Esophagus squamous epithelium (tissue), 5 donors: ENCODE results near the gene CTNNA3. TPM values are rescaled to one million over a fixed set of nuclear protein-coding genes. Genes with fewer than 3 reads are reported as not detected.

ENCODE experiments used
- DNase-seq: peaks from one replicate; lab custom pipeline; 2025; lab: John Stamatoyannopoulos, UW
- H3K27ac ChIP-seq, 4 donors: fragments of 200-600 bp; sonication (generic); one replicate each; pipeline ENCODE4 v1.5.1; 2016 to 2019; ENCODE audit warnings: mild to moderate bottlenecking in 1 of 4
- H3K27me3 ChIP-seq, 4 donors: fragments of 200-600 bp; sonication (generic); 1 replicate in 3 of 4; 2 replicates in 1 of 4; pipeline versions ENCODE4 v1.5.1 to v1.6.0; 2017 to 2021; ENCODE audit warnings: antibody characterized with exemption in 1 of 4
- H3K36me3 ChIP-seq, 3 donors: fragments of 200-600 bp; sonication (generic); one replicate each; pipeline ENCODE4 v1.5.1; 2016 to 2019
- H3K4me1 ChIP-seq, 3 donors: fragments of 200-600 bp; sonication (generic); one replicate each; pipeline ENCODE4 v1.5.1; 2017 to 2019
- H3K4me3 ChIP-seq, 4 donors: fragments of 200-600 bp; sonication (generic); 1 replicate in 3 of 4; 2 replicates in 1 of 4; pipeline ENCODE4 v1.5.1; 2016 to 2019; ENCODE audit warnings: mild to moderate bottlenecking in 2 of 4, moderate library complexity in 1 of 4
- H3K9me3 ChIP-seq, 3 donors: fragments of 200-600 bp; sonication (generic); one replicate each; pipeline ENCODE4 v1.5.1; 2016 to 2019
- POLR2A ChIP-seq, 4 donors: fragments of 450-650 bp; IDR thresholded peaks; one replicate each; pipeline ENCODE4 v1.6.1; 2017; ENCODE audit warnings: antibody characterized with exemption in 4 of 4, mild to moderate bottlenecking in 4 of 4, moderate library complexity in 3 of 4
- WGBS, 2 donors: methylation state at CpG; one replicate each; pipeline ENCODE4 v1.1.5; 2018; 5-methylcytosine and 5-hydroxymethylcytosine counted together
- intact Hi-C: fragments of 100-400 bp; cut with DNase I; formaldehyde crosslinking; loops from one replicate; pipeline ENCODE4 v1.15.0; 2022
- total RNA-seq, 4 donors: library from RNA; depleted of rRNA; stranded (reverse); fragments of >200 nt; gene quantifications; one replicate each; pipeline ENCODE4 v1.1.0, GENCODE V29; 2016
- TF ChIP-seq, protein P1 (sequence below), 6 experiments: fragments of 450-650 bp in 4 of 6; fragments of 200-600 bp in 2 of 6; sonication (generic) in 2 of 6; IDR thresholded peaks; one replicate each; pipeline ENCODE4 v1.5.1; 2016 to 2019; ENCODE audit warnings: antibody characterized with exemption in 6 of 6, mild to moderate bottlenecking in 4 of 6, moderate library complexity in 4 of 6
- donor health status: DM: yes; HTN: yes; CAD: no.

Gene CTNNA3
- total RNA-seq, 4 donors from 2014 or later = 0.29 to 1.9 (median 0.61) TPM; not detected in 1

DNA sequence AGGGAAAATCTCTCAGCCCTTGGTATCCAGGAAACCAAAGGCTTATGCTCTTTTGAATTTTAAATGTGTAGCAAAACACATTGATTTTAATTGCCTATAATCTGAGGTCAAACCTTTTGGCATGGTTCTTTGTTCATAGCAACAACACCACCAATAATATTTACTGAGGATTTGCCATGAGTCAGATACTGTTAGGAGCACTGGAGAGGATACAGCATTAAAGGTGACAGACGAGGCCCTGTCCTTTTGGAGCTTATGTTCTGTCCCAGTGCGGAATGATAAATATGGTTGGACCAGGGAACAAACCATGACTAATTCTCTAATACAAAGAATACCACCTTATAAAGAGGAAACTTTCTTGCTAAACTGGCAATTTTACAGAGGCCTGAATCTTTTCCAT is 176.6 kb downstream of the CTNNA3 start:
- no peak overlapping the region for H3K4me3 ChIP-seq
- no peaks in the 10 kb centered on the region for H3K36me3 ChIP-seq
- H3K27me3 ChIP-seq = no peaks in the 10 kb centered on the region
- DNase-seq = no peak
- 53 to 65% methylated on average over 2 of the region's 2 CpGs for WGBS, 2 donors
- intact Hi-C loops = no loop called here
- no peak overlapping the region for H3K27ac ChIP-seq
- TF ChIP-seq, protein P1, sequence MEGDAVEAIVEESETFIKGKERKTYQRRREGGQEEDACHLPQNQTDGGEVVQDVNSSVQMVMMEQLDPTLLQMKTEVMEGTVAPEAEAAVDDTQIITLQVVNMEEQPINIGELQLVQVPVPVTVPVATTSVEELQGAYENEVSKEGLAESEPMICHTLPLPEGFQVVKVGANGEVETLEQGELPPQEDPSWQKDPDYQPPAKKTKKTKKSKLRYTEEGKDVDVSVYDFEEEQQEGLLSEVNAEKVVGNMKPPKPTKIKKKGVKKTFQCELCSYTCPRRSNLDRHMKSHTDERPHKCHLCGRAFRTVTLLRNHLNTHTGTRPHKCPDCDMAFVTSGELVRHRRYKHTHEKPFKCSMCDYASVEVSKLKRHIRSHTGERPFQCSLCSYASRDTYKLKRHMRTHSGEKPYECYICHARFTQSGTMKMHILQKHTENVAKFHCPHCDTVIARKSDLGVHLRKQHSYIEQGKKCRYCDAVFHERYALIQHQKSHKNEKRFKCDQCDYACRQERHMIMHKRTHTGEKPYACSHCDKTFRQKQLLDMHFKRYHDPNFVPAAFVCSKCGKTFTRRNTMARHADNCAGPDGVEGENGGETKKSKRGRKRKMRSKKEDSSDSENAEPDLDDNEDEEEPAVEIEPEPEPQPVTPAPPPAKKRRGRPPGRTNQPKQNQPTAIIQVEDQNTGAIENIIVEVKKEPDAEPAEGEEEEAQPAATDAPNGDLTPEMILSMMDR (IDR thresholded peaks at IDR 0.05) = no peak
- H3K9me3 ChIP-seq = no peaks in the 10 kb centered on the region
- H3K4me1 ChIP-seq = no peaks in the 10 kb centered on the region

DNA sequence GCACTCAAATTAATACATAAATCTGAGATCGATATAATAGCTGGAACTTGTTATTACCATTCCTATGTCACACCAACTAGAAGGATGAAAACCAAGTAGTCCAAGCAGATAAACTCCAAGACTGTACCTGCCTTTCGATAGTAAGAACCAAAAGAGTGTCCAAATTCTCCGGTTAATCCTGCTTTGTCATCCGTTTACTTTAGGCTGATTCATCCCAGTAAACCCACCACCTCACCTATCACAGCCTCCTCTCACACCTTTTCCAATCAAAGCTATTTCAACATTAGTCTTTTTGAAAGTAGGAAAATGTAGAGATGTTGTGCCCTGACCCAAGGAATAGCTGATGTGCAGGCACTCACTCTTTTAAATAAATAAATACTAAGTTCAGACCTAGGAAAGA is 177.2 kb downstream of the CTNNA3 start:
- H3K4me3 ChIP-seq = no peak overlapping the region
- intact Hi-C loops = no loop called here
- 32 to 39% methylated on average over 4 of the region's 4 CpGs for WGBS, 2 donors
- H3K4me1 ChIP-seq = no peaks in the 10 kb centered on the region
- TF ChIP-seq POLR2A (IDR thresholded peaks at IDR 0.05) = no peak
- TF ChIP-seq, protein P1 (IDR thresholded peaks at IDR 0.05) = no peak
- H3K36me3 ChIP-seq = no peaks in the 10 kb centered on the region
- DNase-seq = no peak
- H3K9me3 ChIP-seq = no peaks in the 10 kb centered on the region
- H3K27ac ChIP-seq = no peak overlapping the region
- no peaks in the 10 kb centered on the region for H3K27me3 ChIP-seq

DNA sequence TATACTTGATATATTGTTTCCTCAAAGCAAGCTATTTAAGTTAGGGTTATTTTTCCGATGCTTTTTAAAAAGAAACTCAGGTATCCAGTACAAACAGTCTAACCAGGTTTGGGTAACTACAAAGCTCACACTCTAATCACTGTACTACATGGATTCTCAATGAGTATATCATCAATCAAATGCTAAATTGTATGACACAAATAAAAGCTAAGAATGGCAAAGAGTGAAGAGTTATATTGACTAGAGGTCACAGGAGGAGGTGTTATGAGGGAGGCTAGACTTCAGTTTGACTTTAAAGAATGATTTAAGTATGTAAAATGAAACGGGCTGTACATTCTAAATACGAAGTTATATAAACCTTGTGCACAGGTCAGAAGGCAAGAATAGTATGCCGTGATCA is 178.0 kb downstream of the CTNNA3 start:
- Histone ChIP-seq H3K4me3 (no peak overlapping the region), H3K4me1 (no peaks in the 10 kb centered on the region), H3K27me3 (no peaks in the 10 kb centered on the region), H3K36me3 (no peaks in the 10 kb centered on the region), H3K27ac (no peak overlapping the region), H3K9me3 (no peaks in the 10 kb centered on the region)
- intact Hi-C loops = no loop called here
- WGBS, 2 donors = 43 to 44% methylated on average over 4 of the region's 4 CpGs
- TF ChIP-seq, protein P1 (IDR thresholded peaks at IDR 0.05) = no peak
- no peak for TF ChIP-seq POLR2A (IDR thresholded peaks at IDR 0.05)
- no peak for DNase-seq

DNA sequence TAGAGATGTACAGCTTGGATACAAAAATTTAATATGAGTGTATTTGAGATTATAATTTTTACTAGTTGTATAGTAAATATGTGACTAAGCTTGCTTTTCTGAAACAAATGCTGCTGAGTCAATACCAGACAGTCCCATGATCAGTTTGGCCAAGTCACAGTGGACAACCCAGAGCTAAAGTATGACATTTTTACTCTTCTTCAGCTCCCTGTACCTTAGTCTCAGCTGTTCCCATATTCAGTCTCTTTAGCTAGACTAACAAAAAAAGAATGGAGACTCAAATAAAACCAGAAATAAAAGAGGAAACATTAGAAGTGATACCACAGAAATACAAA is 189.3 kb downstream of the CTNNA3 start:
- Histone ChIP-seq H3K9me3 (no peaks in the 10 kb centered on the region), H3K36me3 (no peaks in the 10 kb centered on the region), H3K27me3 (no peaks in the 10 kb centered on the region), H3K4me3 (no peak overlapping the region), H3K4me1 (no peaks in the 10 kb centered on the region), H3K27ac (no peak overlapping the region)
- intact Hi-C loops = loop anchor here (5.0 kb wide), 1 partner anchor 204 kb away; no protein-coding TSS in a partner anchor
- DNase-seq = no peak
- TF ChIP-seq, protein P1 (IDR thresholded peaks at IDR 0.05) = no peak
- TF ChIP-seq POLR2A (IDR thresholded peaks at IDR 0.05) = no peak

DNA sequence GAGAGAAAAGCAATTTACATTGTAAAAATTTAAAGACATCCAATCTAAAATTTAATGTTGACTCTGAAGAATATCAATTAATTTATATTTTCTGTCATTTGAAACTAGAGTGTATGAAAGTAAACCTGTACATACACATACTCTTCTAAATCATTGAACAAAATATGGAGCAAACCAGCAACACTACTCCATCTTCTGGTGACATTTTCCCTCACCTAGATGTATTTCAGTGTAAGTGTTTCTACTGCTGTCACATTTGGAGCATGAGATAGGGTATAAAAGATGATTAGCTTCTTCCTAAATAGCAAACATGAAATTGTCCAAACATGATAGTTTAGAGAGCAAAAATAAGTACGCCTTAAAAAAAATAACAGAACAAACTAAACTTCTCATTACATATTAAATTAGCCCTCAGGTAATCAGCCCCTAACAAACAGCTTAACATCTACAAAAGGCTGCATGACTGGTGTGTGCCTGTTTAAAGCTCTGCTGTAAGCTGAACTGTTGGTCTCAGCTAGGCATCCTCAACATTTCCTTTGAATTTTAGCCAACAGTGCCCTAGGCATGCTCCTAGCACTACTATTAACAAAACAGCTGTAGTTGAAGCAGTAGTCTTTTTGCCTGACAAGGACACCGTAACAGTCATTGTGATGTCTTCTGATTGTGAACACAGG is 189.8 kb downstream of the CTNNA3 start:
- H3K36me3 ChIP-seq = no peaks in the 10 kb centered on the region
- DNase-seq = no peak
- no peaks in the 10 kb centered on the region for H3K9me3 ChIP-seq
- H3K4me3 ChIP-seq = no peak overlapping the region
- whole genome bisulfite sequencing, 2 donors = 58 to 59% methylated on average over 2 of the region's 2 CpGs
- H3K27me3 ChIP-seq = no peaks in the 10 kb centered on the region
- intact Hi-C loops = loop anchor here (5.0 kb wide), 1 partner anchor 204 kb away; no protein-coding TSS in a partner anchor
- TF ChIP-seq, protein P1 (IDR thresholded peaks at IDR 0.05) = no peak
- no peak for TF ChIP-seq POLR2A (IDR thresholded peaks at IDR 0.05)
- no peaks in the 10 kb centered on the region for H3K4me1 ChIP-seq
- H3K27ac ChIP-seq = no peak overlapping the region
